Neural progenitor cell (in vitro differentiated cells): ENCODE results near the gene SFMBT1.

Experiments used
- EZH2phosphoT487 ChIP-seq: fragments of 200-600 bp; sonication (generic); IDR thresholded peaks from 2 replicates; pipeline ENCODE4 v1.6.1; 2017; ENCODE audit warnings: antibody characterized with exemption
- TF ChIP-seq, protein P1 (sequence below): fragments of 200-600 bp; sonication (generic); IDR thresholded peaks from 2 replicates; pipeline ENCODE4 v1.5.1; 2017; ENCODE audit warnings: antibody characterized with exemption, mild to moderate bottlenecking

- TF ChIP-seq, protein P1, sequence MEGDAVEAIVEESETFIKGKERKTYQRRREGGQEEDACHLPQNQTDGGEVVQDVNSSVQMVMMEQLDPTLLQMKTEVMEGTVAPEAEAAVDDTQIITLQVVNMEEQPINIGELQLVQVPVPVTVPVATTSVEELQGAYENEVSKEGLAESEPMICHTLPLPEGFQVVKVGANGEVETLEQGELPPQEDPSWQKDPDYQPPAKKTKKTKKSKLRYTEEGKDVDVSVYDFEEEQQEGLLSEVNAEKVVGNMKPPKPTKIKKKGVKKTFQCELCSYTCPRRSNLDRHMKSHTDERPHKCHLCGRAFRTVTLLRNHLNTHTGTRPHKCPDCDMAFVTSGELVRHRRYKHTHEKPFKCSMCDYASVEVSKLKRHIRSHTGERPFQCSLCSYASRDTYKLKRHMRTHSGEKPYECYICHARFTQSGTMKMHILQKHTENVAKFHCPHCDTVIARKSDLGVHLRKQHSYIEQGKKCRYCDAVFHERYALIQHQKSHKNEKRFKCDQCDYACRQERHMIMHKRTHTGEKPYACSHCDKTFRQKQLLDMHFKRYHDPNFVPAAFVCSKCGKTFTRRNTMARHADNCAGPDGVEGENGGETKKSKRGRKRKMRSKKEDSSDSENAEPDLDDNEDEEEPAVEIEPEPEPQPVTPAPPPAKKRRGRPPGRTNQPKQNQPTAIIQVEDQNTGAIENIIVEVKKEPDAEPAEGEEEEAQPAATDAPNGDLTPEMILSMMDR, result no peak
- TF ChIP-seq EZH2phosphoT487, result no peak
Measured at GRCh38 chr3:53089511-53089910, 43.6 kb upstream of the SFMBT1 start.
